Ascending aorta (tissue), 2 donors: Measurements from ENCODE around the gene SPRY2. TPM values are rescaled to one million over a fixed set of nuclear protein-coding genes. Genes with fewer than 3 reads are reported as not detected.

Source experiments
- DNase-seq, 2 donors: peaks; one replicate each; pipeline ENCODE4 v3.0.0-alpha.2; 2019; ENCODE audit warnings: low spot score in 2 of 2
- H3K27ac ChIP-seq, 2 donors: fragments of 200-600 bp; sonication (generic); one replicate each; pipeline ENCODE4 v1.5.1; 2016 to 2017; ENCODE audit warnings: mild to moderate bottlenecking in 1 of 2
- H3K27me3 ChIP-seq: fragments of 200-600 bp; sonication (generic); one replicate; pipeline ENCODE4 v1.5.1; 2017
- H3K36me3 ChIP-seq, 2 donors: fragments of 200-600 bp; sonication (generic); one replicate each; pipeline ENCODE4 v1.5.1; 2016
- H3K4me1 ChIP-seq, 2 donors: fragments of 200-600 bp; sonication (generic); one replicate each; pipeline ENCODE4 v1.5.1; 2016 to 2017; ENCODE audit warnings: mild to moderate bottlenecking in 1 of 2
- H3K4me3 ChIP-seq, 2 donors: fragments of 200-600 bp; sonication (generic); one replicate each; pipeline ENCODE4 v1.5.1; 2016 to 2017; ENCODE audit warnings: mild to moderate bottlenecking in 1 of 2
- H3K9me3 ChIP-seq, 2 donors: fragments of 200-600 bp; sonication (generic); one replicate each; pipeline ENCODE4 v1.5.1; 2016
- intact Hi-C: fragments of 100-400 bp; cut with DNase I; formaldehyde crosslinking; loops from one replicate; pipeline ENCODE4 v1.15.1; 2023
- total RNA-seq: library from RNA; depleted of rRNA; stranded (reverse); fragments of >200 nt; gene quantifications from one replicate; pipeline ENCODE4 v1.1.0, GENCODE V29; 2016
- TF ChIP-seq, protein P1 (sequence below), 3 experiments: fragments of 200-600 bp in 2 of 3; fragments of 450-650 bp in 1 of 3; sonication (generic) in 2 of 3; IDR thresholded peaks; one replicate each; pipeline ENCODE4 v1.5.1; 2016 to 2019; ENCODE audit warnings: antibody characterized with exemption in 3 of 3, mild to moderate bottlenecking in 1 of 3, moderate library complexity in 1 of 3

SPRY2 gene
- total RNA-seq, 1 donor from 2014 or later, result 78.2 TPM

GRCh38 chr13:80299046-80299445, 41.9 kb downstream of the SPRY2 start:
- DNase-seq, result no peak
- intact Hi-C loops, result no loop called here
- Histone ChIP-seq H3K36me3 (no peaks in the 10 kb centered on the region), H3K27me3 (no peaks in the 10 kb centered on the region), H3K4me3 (no peak overlapping the region), H3K27ac (no peak overlapping the region), H3K9me3 (no peaks in the 10 kb centered on the region), H3K4me1 (no peaks in the 10 kb centered on the region)
- TF ChIP-seq, protein P1, sequence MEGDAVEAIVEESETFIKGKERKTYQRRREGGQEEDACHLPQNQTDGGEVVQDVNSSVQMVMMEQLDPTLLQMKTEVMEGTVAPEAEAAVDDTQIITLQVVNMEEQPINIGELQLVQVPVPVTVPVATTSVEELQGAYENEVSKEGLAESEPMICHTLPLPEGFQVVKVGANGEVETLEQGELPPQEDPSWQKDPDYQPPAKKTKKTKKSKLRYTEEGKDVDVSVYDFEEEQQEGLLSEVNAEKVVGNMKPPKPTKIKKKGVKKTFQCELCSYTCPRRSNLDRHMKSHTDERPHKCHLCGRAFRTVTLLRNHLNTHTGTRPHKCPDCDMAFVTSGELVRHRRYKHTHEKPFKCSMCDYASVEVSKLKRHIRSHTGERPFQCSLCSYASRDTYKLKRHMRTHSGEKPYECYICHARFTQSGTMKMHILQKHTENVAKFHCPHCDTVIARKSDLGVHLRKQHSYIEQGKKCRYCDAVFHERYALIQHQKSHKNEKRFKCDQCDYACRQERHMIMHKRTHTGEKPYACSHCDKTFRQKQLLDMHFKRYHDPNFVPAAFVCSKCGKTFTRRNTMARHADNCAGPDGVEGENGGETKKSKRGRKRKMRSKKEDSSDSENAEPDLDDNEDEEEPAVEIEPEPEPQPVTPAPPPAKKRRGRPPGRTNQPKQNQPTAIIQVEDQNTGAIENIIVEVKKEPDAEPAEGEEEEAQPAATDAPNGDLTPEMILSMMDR (IDR thresholded peaks at IDR 0.05), result no peak

GRCh38 chr13:80297503-80297902, 43.4 kb downstream of the SPRY2 start:
- Histone ChIP-seq H3K36me3 (no peaks in the 10 kb centered on the region), H3K4me3 (no peak overlapping the region), H3K9me3 (no peaks in the 10 kb centered on the region), H3K27ac (no peak overlapping the region), H3K27me3 (no peaks in the 10 kb centered on the region), H3K4me1 (no peaks in the 10 kb centered on the region)
- intact Hi-C loops, result no loop called here
- TF ChIP-seq, protein P1 (IDR thresholded peaks at IDR 0.05), result no peak
- no peak for DNase-seq

DNA sequence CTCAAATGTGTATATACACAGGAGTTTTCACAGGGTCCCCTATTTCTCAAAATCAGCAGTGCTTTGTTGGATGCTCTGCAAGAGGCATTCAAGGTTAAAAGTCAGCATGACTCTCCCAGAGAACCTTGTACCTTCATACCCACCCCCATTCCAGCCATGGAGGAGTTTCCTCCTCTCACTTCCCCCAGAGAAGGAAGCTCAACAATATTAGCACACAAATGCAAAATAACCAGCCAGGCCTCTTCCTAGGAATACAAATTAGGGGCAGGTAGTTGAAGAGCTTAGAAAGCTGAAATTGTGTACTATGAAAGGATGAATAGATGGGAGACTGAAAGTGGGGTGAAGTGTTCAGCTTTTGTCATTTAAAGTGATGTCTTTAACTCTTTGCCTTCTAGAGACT, 43.8 kb downstream of the SPRY2 start:
- no peaks in the 10 kb centered on the region for H3K9me3 ChIP-seq
- no peak overlapping the region for H3K4me3 ChIP-seq
- TF ChIP-seq, protein P1 (IDR thresholded peaks at IDR 0.05), result no peak
- no peak overlapping the region for H3K27ac ChIP-seq
- intact Hi-C loops, result no loop called here
- H3K4me1 ChIP-seq, result no peaks in the 10 kb centered on the region
- no peaks in the 10 kb centered on the region for H3K27me3 ChIP-seq
- DNase-seq, result no peak
- H3K36me3 ChIP-seq, result no peaks in the 10 kb centered on the region

DNA sequence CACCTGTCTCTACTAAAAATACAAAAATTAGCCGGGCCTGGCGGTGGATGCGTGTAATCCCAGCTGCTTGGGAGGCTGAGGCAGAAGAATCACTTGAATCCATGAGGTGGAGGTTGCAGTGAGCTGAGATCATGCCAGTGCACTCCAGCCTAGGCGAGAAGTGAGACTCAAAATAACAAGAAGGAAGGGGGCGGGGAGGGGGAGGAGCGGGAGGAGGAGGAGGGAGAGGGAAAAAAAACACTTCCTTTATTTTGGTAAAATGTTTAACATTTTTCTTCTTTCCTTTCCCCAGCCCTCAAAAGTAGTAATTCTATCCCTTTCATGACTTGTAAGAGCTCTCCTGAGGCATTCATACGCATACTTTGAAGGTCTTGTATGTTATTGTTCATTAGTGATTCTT, 44.3 kb downstream of the SPRY2 start:
- DNase-seq, result no peak
- Histone ChIP-seq H3K4me3 (no peak overlapping the region), H3K9me3 (no peaks in the 10 kb centered on the region), H3K4me1 (no peaks in the 10 kb centered on the region), H3K27me3 (no peaks in the 10 kb centered on the region), H3K36me3 (no peaks in the 10 kb centered on the region), H3K27ac (no peak overlapping the region)
- intact Hi-C loops, result no loop called here
- TF ChIP-seq, protein P1 (IDR thresholded peaks at IDR 0.05), result no peak

DNA sequence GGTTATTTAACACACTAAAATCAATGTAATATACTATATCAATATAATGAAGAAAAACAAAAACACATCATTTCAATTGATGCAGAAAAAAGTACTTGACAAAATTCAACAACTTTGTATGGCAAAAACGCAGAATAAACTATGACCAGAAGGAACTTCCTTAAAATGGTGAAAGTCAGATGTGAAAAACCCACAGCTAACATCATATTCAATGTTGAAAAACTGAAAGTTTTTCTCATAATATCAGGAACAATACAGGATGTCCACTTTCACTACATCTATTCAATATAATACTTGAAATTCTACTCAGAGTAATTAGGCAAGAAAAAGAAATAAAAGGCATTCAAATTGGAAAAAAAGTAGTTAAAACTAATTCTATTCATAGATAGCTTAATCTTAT, 50.3 kb downstream of the SPRY2 start:
- Histone ChIP-seq H3K9me3 (peaks cover 0 to 5% of the 10 kb centered on the region in 2 donors), H3K4me3 (no peak overlapping the region), H3K27me3 (no peaks in the 10 kb centered on the region), H3K4me1 (no peaks in the 10 kb centered on the region), H3K36me3 (no peaks in the 10 kb centered on the region), H3K27ac (no peak overlapping the region)
- TF ChIP-seq, protein P1 (IDR thresholded peaks at IDR 0.05), result no peak
- DNase-seq, result no peak
- intact Hi-C loops, result no loop called here
